ENCODE data around the gene SLC25A12.

- TF ChIP-seq ZC3H10 (CRISPR knock-in tag; IDR thresholded peaks at IDR 0.05) (no peak), RARB (CRISPR knock-in tag; IDR thresholded peaks at IDR 0.05) (no peak), PATZ1 (CRISPR knock-in tag; IDR thresholded peaks at IDR 0.05; ENCODE audit: borderline replicate concordance) (no peak), ZFP3 (CRISPR knock-in tag; IDR thresholded peaks at IDR 0.05) (no peak), ARNTL (CRISPR knock-in tag; IDR thresholded peaks at IDR 0.05; ENCODE audit: borderline replicate concordance, low read depth) (no peak), SNAI2 (CRISPR knock-in tag; IDR thresholded peaks at IDR 0.05) (no peak), TSHZ2 (CRISPR knock-in tag; IDR thresholded peaks at IDR 0.05) (no peak), TOX (CRISPR knock-in tag; IDR thresholded peaks at IDR 0.05; ENCODE audit: borderline replicate concordance) (no peak), ESRRG (CRISPR knock-in tag; IDR thresholded peaks at IDR 0.05) (no peak)
Observed at GRCh38 chr2:171813729-171814128, 80.3 kb downstream of the SLC25A12 start.

All from SK-N-SH treated with all-trans-retinoic acid at 6 μM for 48 hours (cell line).